ENCODE data around the gene HOXA3.

The HOXA3 gene

DNA sequence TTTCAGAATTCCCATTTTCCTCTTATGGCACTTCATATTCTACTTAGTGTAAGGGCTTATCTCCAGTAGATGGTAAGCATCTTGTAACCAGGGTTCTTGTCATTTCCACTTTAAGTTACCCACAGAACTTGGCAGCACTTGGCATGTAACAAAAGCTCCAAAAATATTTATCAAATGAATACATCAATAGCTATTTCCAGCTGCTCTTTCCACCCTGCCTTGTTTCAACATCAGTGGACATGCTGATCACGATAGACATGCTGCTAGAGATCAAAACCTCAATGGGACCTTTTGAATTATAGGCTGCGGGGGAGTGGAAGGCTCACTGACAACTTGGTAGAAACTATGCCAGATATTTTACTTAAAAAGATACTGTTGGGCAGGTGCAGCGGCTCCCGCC lies 89.4 kb downstream of the HOXA3 start:
- TF ChIP-seq, protein P1, sequence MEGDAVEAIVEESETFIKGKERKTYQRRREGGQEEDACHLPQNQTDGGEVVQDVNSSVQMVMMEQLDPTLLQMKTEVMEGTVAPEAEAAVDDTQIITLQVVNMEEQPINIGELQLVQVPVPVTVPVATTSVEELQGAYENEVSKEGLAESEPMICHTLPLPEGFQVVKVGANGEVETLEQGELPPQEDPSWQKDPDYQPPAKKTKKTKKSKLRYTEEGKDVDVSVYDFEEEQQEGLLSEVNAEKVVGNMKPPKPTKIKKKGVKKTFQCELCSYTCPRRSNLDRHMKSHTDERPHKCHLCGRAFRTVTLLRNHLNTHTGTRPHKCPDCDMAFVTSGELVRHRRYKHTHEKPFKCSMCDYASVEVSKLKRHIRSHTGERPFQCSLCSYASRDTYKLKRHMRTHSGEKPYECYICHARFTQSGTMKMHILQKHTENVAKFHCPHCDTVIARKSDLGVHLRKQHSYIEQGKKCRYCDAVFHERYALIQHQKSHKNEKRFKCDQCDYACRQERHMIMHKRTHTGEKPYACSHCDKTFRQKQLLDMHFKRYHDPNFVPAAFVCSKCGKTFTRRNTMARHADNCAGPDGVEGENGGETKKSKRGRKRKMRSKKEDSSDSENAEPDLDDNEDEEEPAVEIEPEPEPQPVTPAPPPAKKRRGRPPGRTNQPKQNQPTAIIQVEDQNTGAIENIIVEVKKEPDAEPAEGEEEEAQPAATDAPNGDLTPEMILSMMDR (conservative IDR thresholded peaks at IDR 0.05; ENCODE audit: control insufficient read depth, insufficient read depth, low read depth, low read length): no peak

More for the DNA sequence above, 89.4 kb downstream of the HOXA3 start:
- no peak overlapping the region for H3K4me3 ChIP-seq (ENCODE audit: control insufficient read depth, low read depth, low read length)
- DNase-seq (ENCODE audit: low read depth): peak; percentile 20
